Measurements from ENCODE around the gene CEP104. TPM values are rescaled to one million over a fixed set of nuclear protein-coding genes. Genes with fewer than 3 reads are reported as not detected.

Gene CEP104
- total RNA-seq, 1 donor from 2014 or later: 40.3 TPM

DNA sequence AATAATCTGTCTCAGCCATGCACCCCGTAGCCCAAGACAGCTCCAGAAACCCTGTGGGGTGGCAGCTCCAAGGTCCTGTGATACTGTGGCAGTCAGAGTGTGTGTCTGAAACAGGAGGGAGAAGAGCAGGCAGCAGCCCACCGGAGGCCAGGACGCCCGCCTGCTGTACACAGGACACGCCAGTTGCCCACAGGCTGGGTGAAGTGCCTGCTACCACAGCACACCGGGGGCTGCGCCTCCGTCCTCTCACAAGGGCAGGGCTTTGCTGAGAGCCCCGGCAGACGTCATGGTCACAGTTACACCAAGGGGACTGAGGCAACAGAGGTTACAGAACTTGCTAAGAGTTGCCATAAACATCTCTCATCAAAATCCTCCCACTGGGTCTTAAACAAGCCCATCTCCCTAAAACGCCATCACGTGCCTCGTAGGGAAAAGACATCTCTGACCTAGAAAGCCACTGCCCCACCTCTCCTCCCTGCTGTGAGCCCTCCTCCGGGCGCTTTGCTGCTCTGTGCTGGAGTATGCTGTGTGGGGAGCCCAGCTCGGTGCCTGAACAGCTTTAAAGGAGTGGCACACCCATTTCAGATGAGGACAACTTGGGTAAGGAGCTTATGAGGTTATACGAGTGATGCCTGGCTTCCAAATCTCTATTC, 37.7 kb upstream of the CEP104 start:
- no peak for DNase-seq (ENCODE audit: low spot score)
- Mint-ChIP-seq H3K36me3 (ENCODE audit: low read depth, unreplicated experiment) (peaks cover 4% of the 10 kb centered on the region), H3K4me1 (ENCODE audit: unreplicated experiment) (peaks cover 7% of the 10 kb centered on the region), H3K27me3 (ENCODE audit: unreplicated experiment) (peaks cover 5% of the 10 kb centered on the region), H3K9me3 (ENCODE audit: unreplicated experiment) (no peaks in the 10 kb centered on the region), H3K27ac (ENCODE audit: unreplicated experiment) (no peak overlapping the region), H3K4me3 (ENCODE audit: unreplicated experiment) (no peak overlapping the region)
- TF ChIP-seq, protein P1, sequence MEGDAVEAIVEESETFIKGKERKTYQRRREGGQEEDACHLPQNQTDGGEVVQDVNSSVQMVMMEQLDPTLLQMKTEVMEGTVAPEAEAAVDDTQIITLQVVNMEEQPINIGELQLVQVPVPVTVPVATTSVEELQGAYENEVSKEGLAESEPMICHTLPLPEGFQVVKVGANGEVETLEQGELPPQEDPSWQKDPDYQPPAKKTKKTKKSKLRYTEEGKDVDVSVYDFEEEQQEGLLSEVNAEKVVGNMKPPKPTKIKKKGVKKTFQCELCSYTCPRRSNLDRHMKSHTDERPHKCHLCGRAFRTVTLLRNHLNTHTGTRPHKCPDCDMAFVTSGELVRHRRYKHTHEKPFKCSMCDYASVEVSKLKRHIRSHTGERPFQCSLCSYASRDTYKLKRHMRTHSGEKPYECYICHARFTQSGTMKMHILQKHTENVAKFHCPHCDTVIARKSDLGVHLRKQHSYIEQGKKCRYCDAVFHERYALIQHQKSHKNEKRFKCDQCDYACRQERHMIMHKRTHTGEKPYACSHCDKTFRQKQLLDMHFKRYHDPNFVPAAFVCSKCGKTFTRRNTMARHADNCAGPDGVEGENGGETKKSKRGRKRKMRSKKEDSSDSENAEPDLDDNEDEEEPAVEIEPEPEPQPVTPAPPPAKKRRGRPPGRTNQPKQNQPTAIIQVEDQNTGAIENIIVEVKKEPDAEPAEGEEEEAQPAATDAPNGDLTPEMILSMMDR (IDR thresholded peaks at IDR 0.05; ENCODE audit: unreplicated experiment): no peak

DNA sequence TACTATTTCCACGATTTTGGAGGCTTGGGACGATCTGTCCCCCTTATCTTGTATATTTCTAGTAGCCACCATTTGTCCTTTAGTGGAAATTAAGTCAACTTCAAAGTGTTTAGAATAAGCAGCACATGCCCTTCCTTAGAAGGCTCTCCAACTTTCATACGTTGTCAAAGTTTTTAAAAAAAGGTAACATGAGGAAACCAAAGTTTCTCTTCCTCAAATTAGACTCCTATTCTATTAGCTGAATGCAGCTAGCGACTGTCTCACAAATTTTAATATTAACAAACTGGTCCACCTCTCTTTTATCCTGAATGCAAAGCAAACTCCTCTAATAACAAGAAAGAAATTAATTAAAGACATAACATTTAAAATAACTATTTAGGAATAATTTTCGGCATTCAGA, 36.2 kb upstream of the CEP104 start:
- peaks cover 12% of the 10 kb centered on the region for H3K36me3 Mint-ChIP-seq (ENCODE audit: low read depth, unreplicated experiment)
- DNase-seq (ENCODE audit: low spot score): no peak
- H3K4me1 Mint-ChIP-seq (ENCODE audit: unreplicated experiment): no peaks in the 10 kb centered on the region
- TF ChIP-seq, protein P1 (IDR thresholded peaks at IDR 0.05; ENCODE audit: unreplicated experiment): no peak
- H3K4me3 Mint-ChIP-seq (ENCODE audit: unreplicated experiment): no peak overlapping the region
- H3K9me3 Mint-ChIP-seq (ENCODE audit: unreplicated experiment): no peaks in the 10 kb centered on the region
- H3K27me3 Mint-ChIP-seq (ENCODE audit: unreplicated experiment): no peaks in the 10 kb centered on the region
- H3K27ac Mint-ChIP-seq (ENCODE audit: unreplicated experiment): no peak overlapping the region

DNA sequence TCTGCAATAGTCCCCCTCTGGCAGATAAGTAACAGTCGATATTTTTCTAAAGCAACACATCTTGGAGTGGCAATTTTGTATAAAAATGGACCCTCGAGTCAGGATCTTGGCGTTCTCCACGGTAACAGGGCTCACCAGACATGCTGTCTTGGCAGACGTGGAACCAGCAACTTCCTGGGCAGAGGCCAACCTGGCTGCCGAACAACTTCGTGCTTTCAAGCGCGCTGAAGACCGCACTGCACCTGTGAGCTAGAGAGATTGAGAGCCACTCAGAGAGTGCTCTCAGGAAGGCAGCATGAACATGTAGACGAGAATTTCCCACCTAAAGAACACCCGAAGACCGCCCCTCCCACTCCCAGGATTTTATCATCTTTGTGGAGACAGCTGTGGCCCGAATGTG, 35.7 kb upstream of the CEP104 start:
- H3K9me3 Mint-ChIP-seq (ENCODE audit: unreplicated experiment): no peaks in the 10 kb centered on the region

DNA sequence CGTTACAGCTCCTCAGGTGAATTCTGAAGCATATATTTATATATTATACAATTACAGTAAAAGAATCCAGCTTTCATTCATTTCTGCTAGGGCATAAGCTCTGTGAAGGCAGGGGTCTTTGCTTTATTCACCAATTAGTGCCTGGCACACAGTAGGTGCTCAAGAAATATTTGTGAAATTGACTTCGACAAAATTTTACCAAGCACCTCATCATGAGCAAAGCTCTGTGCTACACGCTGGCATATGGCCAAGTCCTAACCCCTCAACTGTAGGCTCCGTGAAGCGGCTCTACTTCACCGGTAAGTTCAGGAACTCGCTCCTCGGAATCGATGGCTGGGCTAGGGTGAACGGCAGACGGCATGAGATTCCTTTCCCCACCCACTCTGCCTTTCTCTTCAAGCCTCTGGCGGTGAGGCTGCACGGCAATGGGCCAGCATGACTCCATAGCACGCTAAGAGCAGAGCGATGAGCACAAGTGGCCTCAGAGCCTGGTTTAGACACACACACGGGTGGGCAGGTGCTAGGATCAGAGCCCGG, 34.4 kb upstream of the CEP104 start:
- Mint-ChIP-seq H3K4me1 (ENCODE audit: unreplicated experiment) (no peaks in the 10 kb centered on the region), H3K36me3 (ENCODE audit: low read depth, unreplicated experiment) (peaks cover 17% of the 10 kb centered on the region), H3K27ac (ENCODE audit: unreplicated experiment) (no peak overlapping the region), H3K4me3 (ENCODE audit: unreplicated experiment) (no peak overlapping the region), H3K27me3 (ENCODE audit: unreplicated experiment) (no peaks in the 10 kb centered on the region), H3K9me3 (ENCODE audit: unreplicated experiment) (no peaks in the 10 kb centered on the region)
- DNase-seq (ENCODE audit: low spot score): no peak
- TF ChIP-seq, protein P1 (IDR thresholded peaks at IDR 0.05; ENCODE audit: unreplicated experiment): no peak

More for the DNA sequence above, 35.7 kb upstream of the CEP104 start:
- Mint-ChIP-seq H3K27ac (ENCODE audit: unreplicated experiment) (no peak overlapping the region), H3K4me3 (ENCODE audit: unreplicated experiment) (no peak overlapping the region), H3K27me3 (ENCODE audit: unreplicated experiment) (no peaks in the 10 kb centered on the region), H3K4me1 (ENCODE audit: unreplicated experiment) (no peaks in the 10 kb centered on the region), H3K36me3 (ENCODE audit: low read depth, unreplicated experiment) (peaks cover 17% of the 10 kb centered on the region)
- TF ChIP-seq, protein P1 (IDR thresholded peaks at IDR 0.05; ENCODE audit: unreplicated experiment): no peak
- DNase-seq (ENCODE audit: low spot score): no peak

Data from endothelial cell (in vitro differentiated cells).